ENCODE measurements around the gene EIF2D.

GRCh38 chr1:206587904-206588303, 24.4 kb downstream of the EIF2D start:
- no peak for TF ChIP-seq REST (IDR thresholded peaks at IDR 0.05; ENCODE audit: insufficient read depth in 1 of 2, low read depth in 2 of 2, low read length in 2 of 2)
- TF ChIP-seq TAF1 (IDR thresholded peaks at IDR 0.05; ENCODE audit: borderline replicate concordance, insufficient read depth, low read length) = no peak
- TF ChIP-seq POLR2AphosphoS5 (IDR thresholded peaks at IDR 0.05; ENCODE audit: low read depth, low read length) = no peak

Data from PFSK-1 (cell line).